Esophagus squamous epithelium (tissue), 5 donors: Measurements from ENCODE around the gene VANGL2. TPM values are rescaled to one million over a fixed set of nuclear protein-coding genes. Genes with fewer than 3 reads are reported as not detected.

Experiments used
- DNase-seq: peaks from one replicate; lab custom pipeline; 2025; lab: John Stamatoyannopoulos, UW
- H3K27ac ChIP-seq, 4 donors: fragments of 200-600 bp; sonication (generic); one replicate each; pipeline ENCODE4 v1.5.1; 2016 to 2019; ENCODE audit warnings: mild to moderate bottlenecking in 1 of 4
- H3K27me3 ChIP-seq, 4 donors: fragments of 200-600 bp; sonication (generic); 1 replicate in 3 of 4; 2 replicates in 1 of 4; pipeline versions ENCODE4 v1.5.1 to v1.6.0; 2017 to 2021; ENCODE audit warnings: antibody characterized with exemption in 1 of 4
- H3K36me3 ChIP-seq, 3 donors: fragments of 200-600 bp; sonication (generic); one replicate each; pipeline ENCODE4 v1.5.1; 2016 to 2019
- H3K4me1 ChIP-seq, 3 donors: fragments of 200-600 bp; sonication (generic); one replicate each; pipeline ENCODE4 v1.5.1; 2017 to 2019
- H3K4me3 ChIP-seq, 4 donors: fragments of 200-600 bp; sonication (generic); 1 replicate in 3 of 4; 2 replicates in 1 of 4; pipeline ENCODE4 v1.5.1; 2016 to 2019; ENCODE audit warnings: mild to moderate bottlenecking in 2 of 4, moderate library complexity in 1 of 4
- H3K9me3 ChIP-seq, 3 donors: fragments of 200-600 bp; sonication (generic); one replicate each; pipeline ENCODE4 v1.5.1; 2016 to 2019
- CTCF ChIP-seq, 6 experiments: fragments of 450-650 bp in 4 of 6; fragments of 200-600 bp in 2 of 6; sonication (generic) in 2 of 6; IDR thresholded peaks; one replicate each; pipeline ENCODE4 v1.5.1; 2016 to 2019; ENCODE audit warnings: antibody characterized with exemption in 6 of 6, mild to moderate bottlenecking in 4 of 6, moderate library complexity in 4 of 6
- POLR2A ChIP-seq, 4 donors: fragments of 450-650 bp; IDR thresholded peaks; one replicate each; pipeline ENCODE4 v1.6.1; 2017; ENCODE audit warnings: antibody characterized with exemption in 4 of 4, mild to moderate bottlenecking in 4 of 4, moderate library complexity in 3 of 4
- WGBS, 2 donors: methylation state at CpG; one replicate each; pipeline ENCODE4 v1.1.5; 2018; 5-methylcytosine and 5-hydroxymethylcytosine counted together
- intact Hi-C: fragments of 100-400 bp; cut with DNase I; formaldehyde crosslinking; loops from one replicate; pipeline ENCODE4 v1.15.0; 2022
- total RNA-seq, 4 donors: library from RNA; depleted of rRNA; stranded (reverse); fragments of >200 nt; gene quantifications; one replicate each; pipeline ENCODE4 v1.1.0, GENCODE V29; 2016
- donor health status: DM: yes; HTN: yes; CAD: no.

VANGL2 gene
- total RNA-seq, 4 donors from 2014 or later, result 5.9 to 10.8 (median 7.7) TPM

DNA sequence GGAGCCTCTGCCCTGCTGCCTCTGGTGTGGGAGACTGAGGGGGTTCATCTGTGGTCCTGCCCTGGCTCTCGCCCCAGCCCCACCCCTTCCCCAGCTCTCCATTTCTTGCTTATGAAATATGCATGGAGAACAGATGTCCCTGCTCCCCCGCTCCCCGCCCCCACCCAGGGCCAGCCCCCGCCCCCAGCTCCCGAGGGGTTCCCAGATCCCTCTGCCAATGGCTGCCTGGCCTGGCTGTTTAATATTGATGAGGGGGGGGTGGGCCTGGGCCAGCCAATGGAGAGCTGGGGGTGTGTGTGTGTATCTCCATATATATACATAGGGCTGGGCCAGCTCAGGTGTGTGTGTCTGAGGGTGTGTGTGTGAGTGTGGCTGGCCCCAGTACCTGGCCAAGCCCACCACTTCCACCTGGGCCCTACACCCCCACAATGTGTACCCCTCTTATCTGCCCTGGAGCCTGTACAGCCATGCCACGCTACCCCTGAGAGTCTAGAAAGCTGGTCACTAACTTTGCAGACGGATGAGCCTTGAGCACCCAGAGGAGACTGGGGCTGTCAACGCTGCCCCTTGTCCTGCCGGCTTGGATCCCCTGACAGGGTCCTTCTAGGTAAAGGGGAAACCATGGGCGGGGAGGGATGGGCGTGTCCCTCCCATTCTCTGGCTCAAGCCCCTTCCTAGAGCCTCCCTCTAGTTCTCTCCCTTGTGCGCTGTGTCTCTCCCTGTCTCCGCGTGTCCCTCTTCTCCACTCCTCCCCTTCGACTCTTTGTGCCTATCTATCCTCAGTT lies 33.4 kb upstream of the VANGL2 start, which contains the start of gene NHLH1:
TSS of gene NHLH1 (plus strand) at position 341 of the 785 bp plus-strand sequence. CDS start 3,661 bp downstream, outside the sequence.
- H3K27me3 ChIP-seq, result peaks cover 0 to 26% (median 0%) of the 10 kb centered on the region in 4 donors
- TF ChIP-seq POLR2A (IDR thresholded peaks at IDR 0.05), result no peak
- no peak for TF ChIP-seq CTCF (IDR thresholded peaks at IDR 0.05)
- no peak within 1 kb of the TSS for H3K4me3 ChIP-seq
- DNase-seq, result no peak
- H3K4me1 ChIP-seq, result no peaks in the 10 kb centered on the region
- H3K27ac ChIP-seq, result no peak within 1 kb of the TSS
- intact Hi-C loops, result no loop called here
- no peaks in the 10 kb centered on the region for H3K36me3 ChIP-seq
- WGBS, 2 donors, result 72 to 76% methylated on average over 7 to 9 of the region's 15 CpGs
- no peaks in the 10 kb centered on the region for H3K9me3 ChIP-seq

DNA sequence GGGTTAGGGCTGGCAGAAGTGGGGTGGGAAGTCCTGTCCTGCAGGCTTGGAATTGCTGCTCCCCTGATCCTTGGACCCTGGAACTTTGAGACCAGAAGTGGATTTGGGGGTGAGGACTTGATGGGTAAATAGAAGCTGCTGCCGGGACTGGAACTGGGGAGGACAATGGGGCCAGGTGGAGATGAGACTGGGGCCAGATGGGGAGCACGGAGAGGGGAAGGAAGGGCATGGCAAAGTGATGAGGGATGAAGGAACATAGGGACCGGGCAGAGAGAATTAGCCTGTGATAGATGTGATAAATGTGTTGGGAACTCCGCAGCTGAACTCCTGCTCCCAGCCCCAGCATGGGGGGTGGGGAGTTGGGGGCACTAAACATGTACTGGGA lies 32.9 kb upstream of the VANGL2 start:
- Histone ChIP-seq H3K4me1 (no peaks in the 10 kb centered on the region), H3K4me3 (no peak overlapping the region), H3K36me3 (no peaks in the 10 kb centered on the region), H3K27ac (no peak overlapping the region), H3K27me3 (peaks cover 0 to 30% (median 0%) of the 10 kb centered on the region in 4 donors), H3K9me3 (no peaks in the 10 kb centered on the region)
- 56 to 60% methylated on average over 4 of the region's 4 CpGs for WGBS, 2 donors
- DNase-seq, result no peak
- intact Hi-C loops, result no loop called here
- TF ChIP-seq POLR2A (IDR thresholded peaks at IDR 0.05) (no peak), CTCF (IDR thresholded peaks at IDR 0.05) (no peak)

DNA sequence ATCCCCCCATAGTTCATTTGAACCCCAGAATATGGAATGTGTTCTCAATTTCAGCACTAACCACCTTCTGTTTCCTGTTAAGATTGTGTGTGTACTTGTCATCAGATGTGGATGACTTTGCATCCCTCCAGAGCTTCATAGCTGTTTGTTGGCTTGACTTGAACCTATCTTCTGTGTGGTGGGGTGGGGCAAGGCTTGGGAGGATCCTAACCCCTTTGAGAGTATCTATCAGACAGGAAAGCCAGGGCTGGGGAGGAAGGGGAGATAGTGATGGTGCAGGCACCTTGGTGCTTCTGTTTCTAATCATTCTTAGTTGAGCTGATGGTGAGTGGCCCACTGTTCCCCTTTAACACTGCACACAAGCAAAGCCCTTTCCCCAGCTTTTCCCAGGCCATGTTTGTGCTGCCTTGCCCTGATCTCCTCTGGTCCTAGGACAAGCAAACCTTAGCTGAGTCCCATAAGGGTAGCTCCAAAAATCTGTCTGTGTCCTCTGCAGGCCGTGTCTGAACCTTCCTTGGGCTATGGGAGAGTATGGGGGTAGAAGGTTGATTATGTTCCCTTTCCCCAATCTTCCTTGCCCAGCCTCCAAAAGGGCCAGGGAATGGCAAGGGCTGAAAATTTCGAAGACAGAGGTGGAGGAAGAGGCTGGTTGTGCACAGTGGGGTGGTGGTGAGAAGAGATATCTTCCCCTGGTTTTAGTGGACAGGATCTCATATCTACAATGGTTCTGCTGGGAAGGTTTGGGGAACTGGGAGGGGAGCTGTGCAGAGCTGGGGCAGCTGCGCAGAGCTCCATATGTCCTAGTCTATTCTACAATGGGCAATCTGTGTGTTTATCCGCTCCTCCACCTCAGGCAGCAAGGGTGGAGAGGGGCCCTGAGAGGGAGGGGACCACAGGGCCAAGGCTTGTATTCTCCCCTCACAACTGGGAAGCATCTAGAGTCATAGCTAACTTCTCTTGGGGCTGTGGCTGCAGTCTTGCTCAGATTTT lies 32.1 kb upstream of the VANGL2 start:
- TF ChIP-seq POLR2A (IDR thresholded peaks at IDR 0.05), result no peak
- no peak for TF ChIP-seq CTCF (IDR thresholded peaks at IDR 0.05)
- intact Hi-C loops, result no loop called here
- DNase-seq, result no peak
- Histone ChIP-seq H3K9me3 (no peaks in the 10 kb centered on the region), H3K4me1 (no peaks in the 10 kb centered on the region), H3K36me3 (no peaks in the 10 kb centered on the region), H3K27me3 (peaks cover 0 to 30% (median 0%) of the 10 kb centered on the region in 4 donors), H3K27ac (no peak overlapping the region), H3K4me3 (no peak overlapping the region)
- WGBS, 2 donors, result 79 to 84% methylated on average over 3 of the region's 4 CpGs

DNA sequence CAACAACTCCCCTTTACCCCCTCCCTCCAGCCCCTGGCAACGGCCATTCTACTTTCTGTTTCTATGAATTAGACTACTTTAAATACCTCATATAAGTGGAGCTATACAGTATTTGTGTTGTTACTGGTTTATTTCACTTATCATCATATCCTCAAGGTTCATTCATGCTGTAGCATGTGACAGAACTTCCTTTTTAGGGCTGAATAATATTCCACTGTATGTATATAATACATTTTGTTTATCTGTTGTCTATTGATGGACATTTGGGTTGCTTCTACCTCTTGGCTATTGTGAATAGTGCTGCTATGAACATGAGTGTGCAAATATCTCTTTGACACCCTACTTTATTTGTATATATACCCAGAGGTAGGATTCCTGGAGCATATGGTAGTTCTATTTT lies 31.3 kb upstream of the VANGL2 start:
- WGBS, 2 donors, result 70 to 72% methylated on average over 1 of the region's 1 CpG
- H3K27me3 ChIP-seq, result peaks cover 0 to 30% (median 0%) of the 10 kb centered on the region in 4 donors
- TF ChIP-seq POLR2A (IDR thresholded peaks at IDR 0.05) (no peak), CTCF (IDR thresholded peaks at IDR 0.05) (no peak)
- intact Hi-C loops, result no loop called here
- no peak overlapping the region for H3K4me3 ChIP-seq
- H3K4me1 ChIP-seq, result no peaks in the 10 kb centered on the region
- no peak for DNase-seq
- H3K9me3 ChIP-seq, result no peaks in the 10 kb centered on the region
- H3K27ac ChIP-seq, result no peak overlapping the region
- no peaks in the 10 kb centered on the region for H3K36me3 ChIP-seq
